Posterior cingulate gyrus (tissue), 11 donors: ENCODE data around the gene BEST1.
A peak's percentile ranks its signal among the peaks of the same experiment; 100 is the strongest.

Experiments
- DNase-seq, 10 donors: peaks; one replicate each; pipeline versions ENCODE4 v3.0.0 to v3.0.0-alpha.2; 2020 to 2021; ENCODE audit warnings: mixed read lengths in 3 of 10
- intact Hi-C: fragments of 100-400 bp; cut with DNase I; formaldehyde crosslinking; loops from one replicate; pipeline ENCODE4 v1.15.1; 2023

BEST1 gene

DNA sequence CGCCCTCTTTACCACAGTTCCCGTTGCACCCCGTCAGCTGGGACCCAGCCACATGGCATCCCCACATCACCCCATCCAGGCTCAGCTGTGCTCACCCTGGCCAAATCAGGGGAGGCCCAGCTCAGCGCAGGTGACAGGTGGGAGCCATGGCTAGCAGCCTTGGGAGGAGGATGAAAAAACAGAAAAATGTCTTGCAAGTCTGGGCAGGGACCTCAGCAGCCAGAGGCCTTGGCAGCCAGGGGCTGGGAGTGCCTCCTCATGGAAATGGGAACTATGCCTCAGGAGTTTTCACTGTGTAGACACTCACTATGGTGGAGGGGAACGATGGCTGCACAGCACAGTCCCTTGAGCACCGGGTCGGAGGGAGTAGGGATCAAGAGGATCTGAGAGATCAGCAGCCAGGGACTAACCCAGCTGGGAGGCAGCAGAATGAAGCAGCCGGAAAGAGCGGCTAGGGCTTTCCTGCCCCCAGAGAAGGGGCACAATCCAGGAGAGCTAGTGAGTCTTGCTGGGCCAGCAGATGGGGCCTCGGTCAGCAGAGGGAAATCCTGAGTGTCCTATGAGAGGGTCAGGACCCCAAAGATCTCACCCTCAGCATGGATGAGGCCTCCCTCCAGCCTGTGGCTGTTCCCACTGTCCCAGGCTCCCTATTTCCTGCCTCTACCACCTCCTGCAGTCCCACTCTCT lies 23.5 kb downstream of the BEST1 start:
- peak in 3 of 10 donors; percentile 15 to 77 (median 51) for DNase-seq
- intact Hi-C loops: loop anchor here (5.0 kb wide), 1 partner anchor 34 kb away; no protein-coding TSS in a partner anchor

DNA sequence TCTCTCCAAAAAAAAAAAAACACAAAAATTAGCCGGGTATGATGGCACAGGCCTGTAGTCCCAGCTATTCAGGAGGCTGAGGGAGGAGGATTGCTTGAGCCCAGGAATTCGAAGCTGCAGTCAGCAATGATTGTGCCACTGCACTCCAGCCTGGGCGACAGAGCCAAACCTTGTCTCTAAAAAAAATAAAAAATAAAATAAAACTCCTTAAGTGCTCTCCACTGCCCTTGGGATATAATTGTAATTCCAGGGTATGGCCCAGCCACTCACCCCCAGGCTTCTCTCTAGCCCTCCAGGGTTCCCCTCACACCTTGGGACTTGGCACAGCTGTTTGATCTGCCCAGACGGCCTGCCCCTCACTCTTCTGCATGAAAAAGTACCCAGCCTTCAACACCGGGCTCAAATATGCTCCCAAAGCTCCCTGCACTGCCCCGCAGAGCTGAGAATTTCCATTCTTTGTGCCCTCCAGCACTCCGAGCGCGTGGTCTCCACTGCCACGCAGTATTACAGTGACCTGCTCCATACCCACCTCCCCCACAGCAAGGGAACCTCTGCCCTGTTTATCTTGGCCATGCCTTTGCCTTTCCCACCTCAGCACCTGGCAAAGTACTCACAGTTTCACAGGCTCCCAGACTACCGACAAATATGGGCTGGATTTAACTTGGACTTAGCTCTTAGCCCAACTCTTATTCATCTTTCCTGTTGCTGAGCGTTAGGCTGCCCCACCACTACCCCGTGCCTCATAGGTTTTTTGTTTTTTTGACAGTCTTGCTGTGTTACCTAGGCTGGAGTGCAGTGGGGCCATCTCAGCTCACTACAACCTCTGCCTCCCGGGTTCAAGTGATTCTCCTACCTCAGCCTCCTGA lies 24.8 kb downstream of the BEST1 start:
- intact Hi-C loops: loop anchor here (5.0 kb wide), 1 partner anchor 32 kb away; no protein-coding TSS in a partner anchor
- peak in 3 of 10 donors; percentile 10 to 44 (median 41) for DNase-seq

DNA sequence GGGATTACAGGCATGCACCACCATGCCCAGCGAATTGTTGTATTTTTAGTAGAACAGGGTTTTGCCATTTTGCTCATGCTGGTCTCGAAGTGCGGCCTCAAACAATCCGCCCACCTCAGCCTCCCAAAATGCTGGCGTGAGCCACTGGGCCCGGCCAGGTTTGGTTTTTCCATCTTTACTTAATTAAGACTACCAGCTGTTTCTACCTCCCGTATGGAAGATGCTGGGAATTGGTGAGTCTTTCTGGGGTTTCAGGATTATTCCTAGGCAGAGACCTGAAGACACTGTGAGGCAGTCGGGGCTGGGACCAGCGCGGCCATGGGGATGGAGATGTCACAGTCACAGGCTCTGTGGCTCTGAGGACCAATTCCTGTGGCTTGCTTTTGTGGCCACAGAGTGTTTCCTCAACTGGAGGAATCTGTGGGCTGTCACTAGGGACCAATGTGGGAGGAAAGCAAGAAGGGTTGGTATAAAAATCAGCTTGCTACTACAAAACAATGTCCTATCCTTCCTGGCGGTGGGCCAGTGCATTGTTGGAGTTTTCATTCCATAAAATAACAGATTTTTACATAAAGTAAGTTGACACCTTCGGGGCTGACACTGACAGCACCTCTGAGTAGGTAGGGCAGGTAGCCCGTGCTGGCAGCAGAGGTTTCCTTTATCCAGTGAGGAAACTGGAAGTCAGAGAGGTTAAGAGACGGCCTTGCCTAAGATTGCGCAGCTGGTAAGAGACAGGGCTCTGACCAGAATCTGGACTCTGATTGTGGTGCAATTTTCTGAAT lies 25.7 kb downstream of the BEST1 start:
- intact Hi-C loops: no loop called here
- DNase-seq: peak in 3 of 10 donors; percentile 14 to 85 (median 44)

DNA sequence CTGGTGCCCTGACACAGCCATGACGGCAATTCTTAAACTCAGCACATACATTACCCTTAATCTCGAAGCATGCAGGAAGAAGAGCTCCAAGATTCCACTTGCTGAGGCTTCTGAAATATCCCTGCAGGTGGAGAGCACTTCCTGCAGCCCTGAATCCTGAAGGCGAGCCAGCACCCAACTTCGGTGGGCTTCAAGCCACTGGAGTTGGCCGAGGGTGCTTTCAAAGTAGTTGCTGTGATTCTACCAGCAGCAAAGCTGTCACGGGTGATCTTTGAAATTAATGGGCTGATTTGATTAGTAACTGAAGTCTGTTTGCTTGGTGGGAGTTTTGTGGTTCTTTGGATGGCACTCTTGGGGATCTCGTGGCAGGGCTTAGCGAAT lies 26.3 kb downstream of the BEST1 start:
- intact Hi-C loops: no loop called here
- peak in 2 of 10 donors; percentile 8 to 47 for DNase-seq

DNA sequence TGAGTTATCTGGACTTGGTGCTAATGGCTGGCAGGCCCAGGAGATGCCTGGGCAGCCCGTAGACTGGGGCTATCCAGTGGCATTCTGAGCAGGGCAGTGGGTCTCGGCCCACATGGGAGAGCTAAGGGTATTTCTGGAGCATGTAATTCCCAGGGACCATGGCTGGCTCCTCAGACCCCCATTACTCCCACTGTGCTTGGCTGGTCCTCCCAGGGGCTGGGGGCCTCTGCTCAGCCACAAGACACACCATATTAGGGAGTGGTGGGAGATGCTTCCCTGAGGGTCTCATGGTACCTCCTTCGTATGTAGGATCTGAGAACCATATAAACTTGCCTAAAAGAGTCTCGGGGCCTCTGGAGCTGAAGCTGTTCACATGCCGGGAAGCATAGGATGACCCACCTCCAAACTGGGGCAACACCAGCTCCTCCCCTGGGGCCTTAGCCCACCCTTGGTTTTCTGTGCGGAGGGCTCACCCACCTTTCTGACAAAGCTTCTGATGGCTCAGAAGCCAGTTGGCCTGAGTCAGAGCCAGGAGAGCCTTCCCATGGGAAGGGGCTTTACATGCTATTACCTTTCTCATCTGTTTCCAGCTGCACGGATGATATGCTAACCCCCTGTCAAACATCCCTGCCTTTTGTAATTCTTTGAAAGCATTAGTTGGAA lies 26.8 kb downstream of the BEST1 start:
- intact Hi-C loops: no loop called here
- DNase-seq: peak in 2 of 10 donors; percentile 18 to 55

DNA sequence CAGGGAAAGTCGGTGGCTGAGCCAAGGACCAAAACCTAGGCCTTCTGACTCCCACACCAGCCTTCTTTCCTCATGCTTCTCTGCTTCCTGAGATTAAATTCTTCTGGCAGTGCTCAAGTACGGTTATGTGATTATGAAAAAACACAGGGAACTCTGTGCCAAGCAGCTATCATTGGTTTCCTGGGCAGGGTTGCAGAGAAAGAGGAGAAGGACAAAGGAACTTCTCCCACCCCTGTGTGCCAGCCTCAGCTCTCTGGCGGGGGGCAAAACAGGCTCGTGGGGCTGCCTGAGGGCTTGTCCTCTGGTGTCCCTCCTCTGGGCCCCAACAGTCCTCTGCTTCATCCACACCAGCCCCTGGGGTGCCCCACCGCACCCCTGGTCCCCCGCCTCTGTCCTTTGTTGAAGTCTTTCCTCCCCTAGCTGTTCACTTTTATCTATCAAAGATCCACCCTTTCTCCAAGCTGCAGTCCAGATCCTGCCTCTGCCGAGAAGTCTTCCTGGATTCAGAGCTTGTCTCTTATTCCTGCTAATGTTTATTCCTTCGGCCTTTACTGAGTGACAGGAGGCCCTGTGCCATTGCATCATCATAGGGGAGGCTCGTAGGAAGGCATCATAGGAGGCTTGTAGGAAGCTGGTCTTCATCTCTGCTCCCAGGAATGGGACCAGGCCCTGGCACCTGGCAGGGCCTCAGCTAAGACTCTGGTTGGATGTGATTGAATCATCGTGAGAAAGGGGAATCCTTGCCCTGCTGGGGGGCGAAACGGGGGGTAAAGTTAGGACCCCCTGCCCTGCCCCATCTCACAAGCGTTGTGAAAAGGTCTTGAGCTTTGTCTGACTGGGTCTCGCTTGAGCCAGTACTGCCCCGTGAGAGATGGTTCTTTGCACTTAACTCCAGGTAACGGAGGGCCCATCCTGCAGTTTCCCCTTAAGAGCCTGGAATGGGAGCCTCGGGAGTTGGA lies 28.8 kb downstream of the BEST1 start:
- peak in 2 of 10 donors; percentile 47 to 57 for DNase-seq
- intact Hi-C loops: no loop called here

DNA sequence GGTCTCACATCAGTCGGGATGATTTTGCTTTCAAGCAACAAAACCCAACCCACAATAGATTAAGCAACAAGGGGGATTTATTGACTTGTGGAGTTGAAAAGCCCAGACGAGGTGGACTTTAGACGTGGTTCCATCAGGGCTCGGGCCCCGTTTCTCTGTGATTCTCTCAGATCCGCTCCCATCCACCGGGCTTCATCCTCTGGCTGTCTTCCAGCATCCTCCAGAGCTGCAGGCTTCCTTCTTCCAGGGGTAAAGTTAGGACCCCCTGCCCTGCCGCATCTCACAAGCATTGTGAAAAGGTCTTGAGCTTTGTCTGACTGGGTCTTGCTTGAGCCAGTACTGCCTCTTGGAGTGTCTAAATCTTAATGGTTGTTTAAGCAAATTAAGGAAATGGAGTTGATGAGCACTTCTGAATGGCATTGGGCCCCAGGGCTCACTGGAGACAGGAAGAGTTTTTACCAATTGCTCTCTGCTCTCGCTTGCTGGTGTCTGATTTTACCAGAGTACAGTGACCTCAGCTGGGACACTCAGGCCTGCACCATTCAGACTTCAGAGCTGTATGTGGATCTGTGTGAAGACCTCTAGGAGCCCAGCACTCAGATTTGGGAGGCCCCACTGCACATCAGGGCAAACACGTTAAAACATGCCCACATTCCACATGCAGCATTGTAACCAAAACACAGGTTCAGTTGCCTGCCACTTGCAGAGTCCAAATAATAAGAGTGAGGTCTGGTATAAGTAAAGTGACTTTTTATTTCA lies 30.8 kb downstream of the BEST1 start:
- intact Hi-C loops: no loop called here
- DNase-seq: peak in 3 of 10 donors; percentile 10 to 47 (median 41)

DNA sequence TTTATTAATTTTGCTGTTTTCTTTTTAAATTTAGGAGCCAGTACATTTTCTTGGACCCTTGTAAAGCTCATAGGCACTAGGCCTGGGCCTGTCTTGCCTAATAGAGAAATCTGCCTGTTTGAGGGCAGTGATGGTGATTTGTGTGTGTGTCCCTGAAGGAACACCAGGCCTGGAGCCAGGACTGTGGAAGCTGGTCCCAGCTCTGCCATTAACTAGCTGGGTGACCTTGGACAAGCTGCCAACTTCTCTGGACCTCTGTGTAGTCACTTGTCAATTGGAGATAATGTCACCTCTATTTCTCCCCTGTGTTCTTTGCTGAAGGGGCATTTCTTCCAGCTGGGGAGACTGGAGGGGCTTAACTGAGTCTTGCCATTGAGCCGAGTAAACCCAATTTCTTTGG lies 33.3 kb downstream of the BEST1 start:
- DNase-seq: peak in 2 of 10 donors; percentile 43 to 48
- intact Hi-C loops: no loop called here

DNA sequence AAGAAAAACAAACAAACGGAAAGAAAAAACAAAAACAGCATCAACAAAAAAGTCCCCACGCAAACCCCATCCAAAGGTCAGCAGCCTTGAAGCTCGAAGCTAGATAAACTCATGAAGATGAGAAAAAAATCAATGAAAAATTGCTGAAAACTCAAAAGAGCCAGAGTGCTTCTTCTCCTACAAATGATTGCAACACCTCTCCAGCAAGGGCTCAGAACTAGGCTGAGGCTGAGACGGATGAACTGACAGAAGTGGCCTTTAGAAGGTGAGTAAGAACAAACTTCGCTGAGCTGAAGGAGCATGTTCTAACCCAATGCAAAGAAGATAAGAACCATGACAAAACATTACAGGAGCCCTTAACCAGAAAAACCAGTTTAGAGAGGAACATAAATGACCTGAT lies 35.7 kb downstream of the BEST1 start:
- intact Hi-C loops: no loop called here
- no peak for DNase-seq

DNA sequence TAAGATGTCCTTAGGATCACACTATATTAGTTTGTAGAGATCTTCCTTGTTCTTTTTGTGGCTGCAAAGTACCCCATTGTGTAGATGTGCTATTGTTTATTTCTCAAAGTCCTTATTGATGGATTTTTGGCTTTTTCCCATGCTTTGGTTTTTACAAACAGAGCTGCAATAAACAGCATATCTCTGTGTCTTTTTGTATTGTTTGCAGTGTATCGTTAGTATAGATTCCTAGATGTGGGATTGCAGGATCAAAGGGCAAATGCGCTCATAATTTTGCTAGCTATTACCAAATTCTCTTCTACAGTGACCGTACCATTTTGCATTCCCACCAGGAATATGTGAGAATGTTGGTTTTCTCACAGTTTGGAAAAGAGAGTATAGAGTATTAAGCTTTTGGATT lies 44.8 kb downstream of the BEST1 start:
- intact Hi-C loops: no loop called here
- peak in 1 of 10 donors; percentile 29 for DNase-seq

DNA sequence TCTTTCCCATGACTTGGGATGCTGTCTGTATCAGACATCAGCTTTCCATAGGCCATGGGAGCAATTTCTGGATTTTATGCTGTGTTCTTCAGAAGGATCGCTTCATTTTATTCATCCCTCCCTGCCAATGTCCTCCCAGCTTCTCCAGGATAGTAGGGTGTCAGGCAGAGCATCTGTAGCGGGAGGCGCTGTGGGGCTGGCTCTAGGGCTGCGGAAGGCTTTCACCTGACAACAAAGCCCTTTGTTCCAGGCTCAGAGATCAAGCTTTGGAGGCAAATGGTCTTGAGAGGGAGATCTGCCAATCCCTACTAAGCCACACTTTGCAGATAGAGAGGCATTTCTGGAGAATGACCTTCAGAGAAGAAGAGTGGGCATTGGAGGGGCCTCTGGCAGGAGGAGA lies 46.8 kb downstream of the BEST1 start:
- intact Hi-C loops: no loop called here
- peak; percentile 41 to 96 (median 71) for DNase-seq

DNA sequence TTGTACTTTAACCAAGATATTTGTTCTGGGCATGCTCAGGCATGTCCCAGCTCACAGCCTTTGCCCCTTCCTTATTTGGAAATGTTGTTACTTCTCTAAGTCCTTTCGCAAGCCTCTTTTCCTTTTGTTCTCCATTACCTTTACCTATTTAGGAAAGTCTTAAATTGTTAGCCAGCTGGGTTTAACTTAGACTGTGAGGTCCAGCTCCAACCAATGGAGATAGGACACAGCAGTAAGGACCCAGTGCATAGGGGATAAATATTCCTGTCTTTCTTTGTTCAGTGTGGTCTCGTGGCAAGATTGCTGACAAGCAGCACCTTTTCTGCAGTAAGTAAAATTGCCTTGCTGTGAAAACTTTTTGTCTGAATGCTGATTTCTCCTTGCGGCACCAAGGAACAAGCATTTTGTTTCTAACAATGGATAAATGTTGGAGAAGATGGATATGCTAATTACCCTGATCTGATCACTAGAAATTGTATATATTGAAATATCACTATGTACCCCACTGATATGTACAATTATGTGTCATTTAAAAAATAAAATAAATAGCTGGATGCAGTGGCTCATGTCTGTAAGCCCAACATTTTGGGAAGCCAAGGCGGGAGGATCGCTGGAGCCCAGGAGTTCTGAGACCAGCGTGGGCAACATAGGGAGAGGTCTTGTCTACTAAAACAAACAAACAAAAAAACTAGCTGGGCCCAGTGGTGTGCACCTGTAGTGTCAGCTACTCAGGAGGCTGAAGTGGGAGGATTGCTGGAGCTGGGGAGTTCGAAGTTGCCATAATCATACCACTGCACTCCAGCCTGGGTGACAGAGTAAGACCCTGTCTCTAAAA lies 49.2 kb downstream of the BEST1 start:
- intact Hi-C loops: no loop called here
- DNase-seq: peak in 2 of 10 donors; percentile 43 to 57

DNA sequence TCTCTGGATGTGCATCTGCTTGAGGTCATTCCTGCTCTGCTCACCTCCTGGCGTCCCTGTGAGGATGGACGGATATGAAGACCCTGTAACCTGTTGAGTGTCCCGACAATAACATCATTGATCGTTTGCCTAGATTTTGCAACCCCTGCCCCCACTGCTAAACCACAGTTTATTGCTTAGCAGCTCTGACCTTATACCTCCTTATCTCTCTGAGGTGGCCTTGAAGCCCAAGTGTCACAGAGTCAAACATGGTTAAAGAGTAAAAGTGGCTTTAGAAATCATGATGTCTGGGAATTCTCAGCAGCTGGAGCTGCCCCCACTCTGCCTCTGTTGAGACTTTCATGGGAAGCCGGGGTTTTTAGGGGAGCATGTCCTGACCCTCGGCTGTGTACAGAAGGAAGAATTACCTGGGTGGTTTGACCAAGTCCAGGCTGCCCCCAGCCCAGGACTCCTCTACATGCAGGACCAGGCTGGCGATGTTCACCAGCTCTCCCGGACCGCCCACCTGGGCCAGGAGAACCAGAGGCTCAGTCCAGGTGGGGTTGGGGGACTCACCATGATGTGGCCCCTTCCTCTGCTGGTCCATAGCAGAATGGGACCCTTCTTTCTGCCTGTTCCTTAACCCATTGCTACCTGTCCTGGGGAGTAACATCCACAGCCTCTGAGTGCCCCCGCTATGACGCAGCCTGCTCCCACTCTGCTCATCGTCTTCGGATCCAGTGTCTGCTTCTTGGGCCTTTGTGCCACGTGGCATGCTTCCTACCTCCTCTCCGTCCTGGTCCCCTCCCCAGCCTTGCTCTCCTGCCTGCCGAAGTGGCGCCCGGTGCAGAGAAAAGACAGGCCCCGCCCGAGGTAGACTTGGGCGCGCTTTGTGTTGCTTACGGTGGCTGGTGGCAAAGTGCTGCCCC lies 50.6 kb downstream of the BEST1 start:
- intact Hi-C loops: loop anchor here (10.0 kb wide), 1 partner anchor 64 kb away; no protein-coding TSS in a partner anchor

DNA sequence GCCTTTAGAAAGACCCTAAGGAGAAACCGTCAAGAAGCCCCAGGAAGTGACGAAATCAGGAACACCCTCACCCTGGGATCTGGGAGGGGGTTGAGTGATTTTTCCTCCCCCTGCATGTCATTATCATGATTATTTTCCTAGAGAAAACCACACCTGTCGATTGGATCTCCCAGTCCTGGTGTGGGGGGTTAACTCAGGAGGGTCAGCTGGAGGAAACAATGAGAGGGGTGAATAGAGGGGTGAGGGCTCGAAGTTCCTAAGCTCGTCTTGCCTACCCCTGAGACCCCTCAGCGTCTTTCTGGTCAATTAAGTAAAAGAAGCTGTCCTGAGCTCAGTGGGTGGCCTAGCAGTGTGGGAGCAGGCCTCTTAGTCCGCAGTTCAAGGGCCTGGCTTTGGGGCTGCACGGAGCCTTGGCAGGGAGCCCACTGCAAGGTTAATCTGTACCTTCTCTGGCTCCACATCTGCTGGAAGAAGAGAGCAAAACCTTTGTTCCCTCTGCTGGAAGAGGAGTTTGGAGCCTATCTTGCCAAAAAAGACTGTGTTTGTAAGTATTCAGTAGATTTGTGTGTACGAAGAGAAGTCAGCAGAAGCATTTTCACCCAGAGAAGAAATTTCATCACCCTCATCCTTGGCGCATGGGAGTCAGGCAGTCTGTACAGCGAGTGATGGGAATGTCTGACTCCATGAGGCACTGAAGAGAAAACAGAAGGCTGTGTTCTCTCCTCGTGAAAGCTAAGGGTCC lies 51.5 kb downstream of the BEST1 start:
- intact Hi-C loops: loop anchor here (10.0 kb wide), 1 partner anchor 63 kb away; no protein-coding TSS in a partner anchor

More for the DNA sequence above, 50.6 kb downstream of the BEST1 start:
- peak in 2 of 10 donors; percentile 26 to 54 for DNase-seq

DNA sequence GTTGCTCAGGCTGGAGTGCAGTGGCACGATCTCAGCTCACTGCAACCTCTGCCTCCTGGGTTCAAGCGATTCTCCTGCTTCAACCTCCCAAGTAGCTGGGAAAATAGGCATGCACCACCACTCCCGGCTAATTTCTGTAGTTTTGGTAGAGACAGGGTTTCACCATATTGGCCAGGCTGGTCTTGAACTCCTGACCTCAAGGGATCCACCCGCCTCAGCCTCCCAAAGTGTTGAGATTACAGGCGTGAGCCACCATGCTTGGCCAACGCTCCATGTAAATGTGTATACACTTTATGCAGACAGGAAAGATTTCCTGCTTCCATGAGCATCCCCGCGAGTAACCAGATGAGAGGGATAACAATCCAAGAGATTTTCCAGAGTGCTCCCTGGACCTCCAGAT lies 52.1 kb downstream of the BEST1 start:
- DNase-seq: peak in 2 of 10 donors; percentile 37 to 45
- intact Hi-C loops: loop anchor here (10.0 kb wide), 1 partner anchor 63 kb away; no protein-coding TSS in a partner anchor

More for the DNA sequence above, 51.5 kb downstream of the BEST1 start:
- DNase-seq: peak in 2 of 10 donors; percentile 10 to 59
